ENCODE measurements around the gene COPS8.

COPS8 gene

DNA sequence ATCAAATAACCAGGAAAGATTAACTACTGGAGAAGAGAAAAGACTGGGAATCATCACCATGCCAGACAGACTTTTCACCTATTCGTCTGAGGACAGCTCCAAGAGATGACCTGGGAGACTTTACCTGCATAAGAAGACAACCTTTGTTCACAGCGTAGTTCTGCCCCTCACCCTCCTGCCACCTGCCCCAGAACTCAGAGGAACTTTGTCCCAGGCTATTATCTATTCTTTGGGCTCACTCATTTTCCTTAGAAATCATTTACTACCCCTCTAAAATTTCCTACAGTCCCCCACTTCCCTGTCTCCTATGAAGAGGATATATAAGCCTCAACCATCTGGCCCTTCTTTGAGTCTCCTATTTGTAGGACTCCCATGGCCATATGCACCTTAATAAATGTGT is 19.3 kb upstream of the COPS8 start:
- Histone ChIP-seq H3K27ac (ENCODE audit: low read depth, low read length, poor library complexity, severe bottlenecking) (no peak overlapping the region), H4K20me1 (ENCODE audit: insufficient read depth, low read length) (no peaks in the 10 kb centered on the region), H3K9me3 (ENCODE audit: low read length) (no peaks in the 10 kb centered on the region), H3K27me3 (ENCODE audit: insufficient read depth, low read length) (no peaks in the 10 kb centered on the region), H3K9me2 (ENCODE audit: low read depth, low read length) (no peaks in the 10 kb centered on the region), H3K4me1 (ENCODE audit: insufficient read depth, low read length, severe bottlenecking) (peaks cover 6% of the 10 kb centered on the region), H3K79me2 (ENCODE audit: insufficient read depth, low read length) (no peaks in the 10 kb centered on the region), H2AFZ (ENCODE audit: low read length) (no peak overlapping the region), H3K4me2 (ENCODE audit: low read length) (no peak overlapping the region), H3K4me3 (ENCODE audit: low read depth, low read length, poor library complexity, severe bottlenecking) (no peak overlapping the region), H3K9ac (ENCODE audit: low read length) (no peak overlapping the region), H3F3A (ENCODE audit: insufficient read depth, low read length) (no peaks in the 10 kb centered on the region), H3K36me3 (ENCODE audit: insufficient read depth, low read length) (no peaks in the 10 kb centered on the region)
- TF ChIP-seq, protein P1, sequence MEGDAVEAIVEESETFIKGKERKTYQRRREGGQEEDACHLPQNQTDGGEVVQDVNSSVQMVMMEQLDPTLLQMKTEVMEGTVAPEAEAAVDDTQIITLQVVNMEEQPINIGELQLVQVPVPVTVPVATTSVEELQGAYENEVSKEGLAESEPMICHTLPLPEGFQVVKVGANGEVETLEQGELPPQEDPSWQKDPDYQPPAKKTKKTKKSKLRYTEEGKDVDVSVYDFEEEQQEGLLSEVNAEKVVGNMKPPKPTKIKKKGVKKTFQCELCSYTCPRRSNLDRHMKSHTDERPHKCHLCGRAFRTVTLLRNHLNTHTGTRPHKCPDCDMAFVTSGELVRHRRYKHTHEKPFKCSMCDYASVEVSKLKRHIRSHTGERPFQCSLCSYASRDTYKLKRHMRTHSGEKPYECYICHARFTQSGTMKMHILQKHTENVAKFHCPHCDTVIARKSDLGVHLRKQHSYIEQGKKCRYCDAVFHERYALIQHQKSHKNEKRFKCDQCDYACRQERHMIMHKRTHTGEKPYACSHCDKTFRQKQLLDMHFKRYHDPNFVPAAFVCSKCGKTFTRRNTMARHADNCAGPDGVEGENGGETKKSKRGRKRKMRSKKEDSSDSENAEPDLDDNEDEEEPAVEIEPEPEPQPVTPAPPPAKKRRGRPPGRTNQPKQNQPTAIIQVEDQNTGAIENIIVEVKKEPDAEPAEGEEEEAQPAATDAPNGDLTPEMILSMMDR (IDR thresholded peaks at IDR 0.05; ENCODE audit: low read length) = no peak
- TF ChIP-seq EZH2 (IDR thresholded peaks at IDR 0.05; ENCODE audit: borderline replicate concordance, low read length) = no peak

DNA sequence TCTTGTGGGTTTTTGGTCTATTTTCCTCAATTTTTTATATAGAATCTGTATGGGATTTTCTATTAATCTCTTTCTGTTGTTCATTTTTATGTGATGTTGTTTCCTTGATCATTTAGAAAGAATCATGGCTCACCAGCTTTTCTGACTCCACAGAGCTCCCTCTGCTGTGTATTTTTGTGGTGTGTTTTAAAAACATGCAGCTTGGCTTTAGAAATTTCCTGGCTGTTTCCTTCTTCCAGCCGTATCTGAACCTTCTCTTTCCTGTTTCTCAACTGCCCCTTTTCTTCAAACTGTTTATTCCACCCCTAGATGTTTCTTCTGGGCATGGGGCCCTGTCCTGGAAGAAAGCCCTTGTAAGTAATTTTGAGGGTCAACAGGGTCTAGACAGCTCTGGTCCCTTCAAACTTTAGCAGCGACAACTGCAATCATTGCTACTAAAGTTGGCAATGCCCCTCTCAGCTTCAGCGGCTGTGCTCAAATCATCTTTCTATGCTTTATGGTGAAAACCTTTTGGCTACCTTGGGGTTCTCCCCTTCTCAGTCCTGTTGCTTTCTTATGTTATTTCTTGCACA is 17.6 kb upstream of the COPS8 start:
- Histone ChIP-seq H3K79me2 (ENCODE audit: insufficient read depth, low read length) (no peaks in the 10 kb centered on the region), H4K20me1 (ENCODE audit: insufficient read depth, low read length) (no peaks in the 10 kb centered on the region), H3K27ac (ENCODE audit: low read depth, low read length, poor library complexity, severe bottlenecking) (no peak overlapping the region), H3F3A (ENCODE audit: insufficient read depth, low read length) (no peaks in the 10 kb centered on the region), H3K4me2 (ENCODE audit: low read length) (no peak overlapping the region), H3K4me1 (ENCODE audit: insufficient read depth, low read length, severe bottlenecking) (no peaks in the 10 kb centered on the region), H3K9me3 (ENCODE audit: low read length) (no peaks in the 10 kb centered on the region), H3K4me3 (ENCODE audit: low read depth, low read length, poor library complexity, severe bottlenecking) (no peak overlapping the region), H3K36me3 (ENCODE audit: insufficient read depth, low read length) (no peaks in the 10 kb centered on the region), H2AFZ (ENCODE audit: low read length) (no peak overlapping the region), H3K9ac (ENCODE audit: low read length) (no peak overlapping the region), H3K27me3 (ENCODE audit: insufficient read depth, low read length) (no peaks in the 10 kb centered on the region), H3K9me2 (ENCODE audit: low read depth, low read length) (no peaks in the 10 kb centered on the region)
- TF ChIP-seq, protein P1 (IDR thresholded peaks at IDR 0.05; ENCODE audit: low read length) = no peak
- TF ChIP-seq EZH2 (IDR thresholded peaks at IDR 0.05; ENCODE audit: borderline replicate concordance, low read length) = no peak

DNA sequence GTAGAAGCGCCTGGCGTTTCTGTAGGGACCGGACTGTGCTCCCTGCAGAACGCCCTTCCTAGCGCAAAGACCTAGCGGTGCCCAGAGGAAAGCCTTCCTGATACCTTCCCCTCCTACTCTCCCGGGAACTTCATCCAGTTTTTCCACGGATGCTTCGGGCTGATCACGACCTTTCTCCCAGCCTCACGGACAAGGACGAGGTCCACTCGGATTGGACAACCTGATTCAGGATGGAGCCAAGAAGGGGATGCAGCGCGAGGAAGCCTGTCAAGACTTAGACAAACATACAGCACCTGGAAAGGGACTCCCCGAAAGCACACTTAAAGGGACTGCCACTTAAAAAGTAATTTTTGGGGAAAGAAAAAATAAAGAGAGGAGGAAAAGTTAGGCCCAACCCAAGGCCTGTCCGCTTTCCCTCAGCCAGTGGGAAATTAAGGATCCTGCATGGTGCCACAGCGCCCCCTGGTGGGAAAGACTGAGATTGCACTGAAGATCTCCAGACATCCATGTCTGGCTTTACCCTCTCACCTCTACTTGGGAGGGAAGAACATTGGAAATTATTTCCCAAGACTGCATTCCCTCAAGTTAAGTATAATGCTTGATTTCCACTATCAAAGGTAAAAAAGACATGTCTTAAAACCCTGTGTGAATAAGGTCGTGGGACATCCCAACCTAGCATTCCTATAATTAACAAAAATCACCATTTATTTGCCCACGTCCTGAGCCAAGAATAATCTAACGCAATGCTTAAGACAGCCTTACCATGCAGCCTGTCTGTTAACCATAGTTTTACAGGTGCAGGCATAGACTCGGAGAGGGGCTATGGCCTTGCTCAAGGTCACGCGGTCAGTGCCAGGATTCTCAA is 13.4 kb upstream of the COPS8 start:
- no peaks in the 10 kb centered on the region for H3K4me1 ChIP-seq (ENCODE audit: insufficient read depth, low read length, severe bottlenecking)
- no peaks in the 10 kb centered on the region for H3F3A ChIP-seq (ENCODE audit: insufficient read depth, low read length)
- H2AFZ ChIP-seq (ENCODE audit: low read length) = no peak overlapping the region
- no peak overlapping the region for H3K27ac ChIP-seq (ENCODE audit: low read depth, low read length, poor library complexity, severe bottlenecking)
- no peaks in the 10 kb centered on the region for H3K9me3 ChIP-seq (ENCODE audit: low read length)
- H3K9me2 ChIP-seq (ENCODE audit: low read depth, low read length) = no peaks in the 10 kb centered on the region
- no peak overlapping the region for H3K9ac ChIP-seq (ENCODE audit: low read length)
- H3K36me3 ChIP-seq (ENCODE audit: insufficient read depth, low read length) = no peaks in the 10 kb centered on the region
- no peaks in the 10 kb centered on the region for H3K27me3 ChIP-seq (ENCODE audit: insufficient read depth, low read length)
- no peak for TF ChIP-seq EZH2 (IDR thresholded peaks at IDR 0.05; ENCODE audit: borderline replicate concordance, low read length)
- TF ChIP-seq, protein P1 (IDR thresholded peaks at IDR 0.05; ENCODE audit: low read length) = peak; percentile 95
- H4K20me1 ChIP-seq (ENCODE audit: insufficient read depth, low read length) = no peaks in the 10 kb centered on the region
- no peaks in the 10 kb centered on the region for H3K79me2 ChIP-seq (ENCODE audit: insufficient read depth, low read length)
- no peak overlapping the region for H3K4me2 ChIP-seq (ENCODE audit: low read length)
- H3K4me3 ChIP-seq (ENCODE audit: low read depth, low read length, poor library complexity, severe bottlenecking) = no peak overlapping the region
